Measurements from ENCODE around the gene ZNF750.

DNA sequence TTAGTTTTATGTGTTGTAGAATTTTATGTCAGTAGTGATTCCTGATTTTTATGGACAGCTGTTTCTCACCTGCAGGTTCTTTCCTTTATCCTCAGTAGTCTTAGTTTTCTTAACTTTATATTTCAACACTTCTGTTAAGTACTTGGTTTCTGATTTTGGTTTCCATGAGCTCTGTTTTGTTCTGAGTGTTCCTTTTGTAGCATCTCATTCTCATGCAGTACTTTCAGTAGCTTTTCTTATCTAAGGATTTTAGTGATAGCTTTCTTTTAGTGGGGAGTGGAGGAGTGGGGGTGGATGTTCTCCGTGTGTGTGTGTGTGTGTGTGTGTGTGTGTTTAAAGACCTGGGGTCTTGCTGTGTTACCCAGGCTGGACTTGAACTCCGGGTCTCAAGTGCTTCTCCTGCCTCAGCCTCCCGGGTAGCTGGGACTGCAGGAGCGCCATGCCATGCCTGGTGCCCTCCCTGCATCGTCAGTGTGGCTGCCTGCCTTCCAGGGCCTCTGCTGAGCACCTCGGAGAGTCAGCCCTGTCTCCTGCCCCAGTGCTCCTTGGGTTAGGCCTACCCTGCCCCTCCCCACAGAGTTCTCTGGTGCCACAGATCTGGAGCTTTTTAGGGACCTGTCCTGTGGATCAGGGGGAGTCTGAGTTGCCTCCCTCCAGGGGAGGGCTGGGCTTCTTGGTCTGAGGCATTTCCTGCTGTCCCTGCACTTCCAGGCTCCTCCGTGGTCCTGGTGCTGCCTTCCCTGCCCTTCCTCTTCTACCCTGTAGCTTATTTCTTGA lies 4.3 kb upstream of the ZNF750 start:
- TF ChIP-seq, protein P1, sequence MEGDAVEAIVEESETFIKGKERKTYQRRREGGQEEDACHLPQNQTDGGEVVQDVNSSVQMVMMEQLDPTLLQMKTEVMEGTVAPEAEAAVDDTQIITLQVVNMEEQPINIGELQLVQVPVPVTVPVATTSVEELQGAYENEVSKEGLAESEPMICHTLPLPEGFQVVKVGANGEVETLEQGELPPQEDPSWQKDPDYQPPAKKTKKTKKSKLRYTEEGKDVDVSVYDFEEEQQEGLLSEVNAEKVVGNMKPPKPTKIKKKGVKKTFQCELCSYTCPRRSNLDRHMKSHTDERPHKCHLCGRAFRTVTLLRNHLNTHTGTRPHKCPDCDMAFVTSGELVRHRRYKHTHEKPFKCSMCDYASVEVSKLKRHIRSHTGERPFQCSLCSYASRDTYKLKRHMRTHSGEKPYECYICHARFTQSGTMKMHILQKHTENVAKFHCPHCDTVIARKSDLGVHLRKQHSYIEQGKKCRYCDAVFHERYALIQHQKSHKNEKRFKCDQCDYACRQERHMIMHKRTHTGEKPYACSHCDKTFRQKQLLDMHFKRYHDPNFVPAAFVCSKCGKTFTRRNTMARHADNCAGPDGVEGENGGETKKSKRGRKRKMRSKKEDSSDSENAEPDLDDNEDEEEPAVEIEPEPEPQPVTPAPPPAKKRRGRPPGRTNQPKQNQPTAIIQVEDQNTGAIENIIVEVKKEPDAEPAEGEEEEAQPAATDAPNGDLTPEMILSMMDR (IDR thresholded peaks at IDR 0.05), result no peak
- no peak for TF ChIP-seq POLR2A (IDR thresholded peaks at IDR 0.05)
